ENCODE measurements around the gene EGFR.
A peak's percentile ranks its signal among the peaks of the same experiment; 100 is the strongest.

Gene EGFR

GRCh38 chr7:55082228-55082603, 63.4 kb downstream of the EGFR start:
- H3K4me3 ChIP-seq (ENCODE audit: low read depth, low read length): no peak overlapping the region
- DNase-seq (ENCODE audit: low read depth): no peak
- TF ChIP-seq, protein P1, sequence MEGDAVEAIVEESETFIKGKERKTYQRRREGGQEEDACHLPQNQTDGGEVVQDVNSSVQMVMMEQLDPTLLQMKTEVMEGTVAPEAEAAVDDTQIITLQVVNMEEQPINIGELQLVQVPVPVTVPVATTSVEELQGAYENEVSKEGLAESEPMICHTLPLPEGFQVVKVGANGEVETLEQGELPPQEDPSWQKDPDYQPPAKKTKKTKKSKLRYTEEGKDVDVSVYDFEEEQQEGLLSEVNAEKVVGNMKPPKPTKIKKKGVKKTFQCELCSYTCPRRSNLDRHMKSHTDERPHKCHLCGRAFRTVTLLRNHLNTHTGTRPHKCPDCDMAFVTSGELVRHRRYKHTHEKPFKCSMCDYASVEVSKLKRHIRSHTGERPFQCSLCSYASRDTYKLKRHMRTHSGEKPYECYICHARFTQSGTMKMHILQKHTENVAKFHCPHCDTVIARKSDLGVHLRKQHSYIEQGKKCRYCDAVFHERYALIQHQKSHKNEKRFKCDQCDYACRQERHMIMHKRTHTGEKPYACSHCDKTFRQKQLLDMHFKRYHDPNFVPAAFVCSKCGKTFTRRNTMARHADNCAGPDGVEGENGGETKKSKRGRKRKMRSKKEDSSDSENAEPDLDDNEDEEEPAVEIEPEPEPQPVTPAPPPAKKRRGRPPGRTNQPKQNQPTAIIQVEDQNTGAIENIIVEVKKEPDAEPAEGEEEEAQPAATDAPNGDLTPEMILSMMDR (IDR thresholded peaks at IDR 0.05; ENCODE audit: low read depth, low read length): no peak
- TF ChIP-seq, protein P2, sequence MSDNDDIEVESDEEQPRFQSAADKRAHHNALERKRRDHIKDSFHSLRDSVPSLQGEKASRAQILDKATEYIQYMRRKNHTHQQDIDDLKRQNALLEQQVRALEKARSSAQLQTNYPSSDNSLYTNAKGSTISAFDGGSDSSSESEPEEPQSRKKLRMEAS (IDR thresholded peaks at IDR 0.05; ENCODE audit: low read depth, low read length): no peak
- TF ChIP-seq POLR2A (IDR thresholded peaks at IDR 0.05; ENCODE audit: extremely low read depth, insufficient read length): no peak
- no peak for TF ChIP-seq MYC (IDR thresholded peaks at IDR 0.05; ENCODE audit: low read depth, low read length)

DNA sequence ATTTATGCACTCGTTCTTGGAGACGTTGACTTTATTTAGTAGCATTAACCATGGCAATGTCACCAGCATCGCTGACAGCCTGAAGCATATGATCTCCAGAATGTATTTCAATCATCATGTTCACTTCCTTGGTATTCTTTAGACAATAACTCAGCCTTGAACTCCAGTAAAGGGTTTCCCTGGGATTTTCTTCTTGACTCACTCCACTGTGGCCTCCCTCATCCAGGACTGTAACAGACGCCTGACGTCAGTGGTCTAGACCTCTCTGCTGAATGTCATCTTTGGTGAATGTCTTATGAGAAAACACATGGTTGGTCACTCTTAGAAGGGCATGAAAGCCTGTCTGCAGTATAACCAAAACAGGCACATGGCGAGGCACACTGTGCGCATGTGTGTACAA, 64.4 kb downstream of the EGFR start:
- TF ChIP-seq, protein P2 (IDR thresholded peaks at IDR 0.05; ENCODE audit: low read depth, low read length): no peak
- TF ChIP-seq, protein P1 (IDR thresholded peaks at IDR 0.05; ENCODE audit: low read depth, low read length): no peak
- TF ChIP-seq POLR2A (IDR thresholded peaks at IDR 0.05; ENCODE audit: extremely low read depth, insufficient read length): no peak
- DNase-seq (ENCODE audit: low read depth): no peak
- no peak overlapping the region for H3K4me3 ChIP-seq (ENCODE audit: low read depth, low read length)

DNA sequence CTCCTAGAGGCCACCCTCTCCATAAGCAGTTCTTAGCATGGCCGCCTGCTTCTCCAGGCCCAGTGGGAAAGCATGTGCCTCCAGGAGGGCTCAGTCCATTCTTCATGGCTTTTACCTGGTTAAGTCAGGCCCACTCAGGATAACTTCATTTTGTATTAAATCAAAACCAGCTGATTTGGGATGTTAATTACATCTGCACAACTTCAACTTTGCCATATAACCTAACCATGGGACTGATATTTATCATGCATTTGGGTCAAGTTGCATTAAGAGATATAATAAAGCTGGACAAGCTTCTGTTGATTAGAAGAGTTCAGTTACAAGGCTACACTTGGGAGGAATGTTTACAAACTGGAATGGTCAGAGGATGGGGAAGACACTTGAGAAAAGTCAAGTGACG, 65.5 kb downstream of the EGFR start:
- no peak overlapping the region for H3K4me3 ChIP-seq (ENCODE audit: low read depth, low read length)
- DNase-seq (ENCODE audit: low read depth): no peak
- TF ChIP-seq POLR2A (IDR thresholded peaks at IDR 0.05; ENCODE audit: extremely low read depth, insufficient read length) (no peak), MYC (IDR thresholded peaks at IDR 0.05; ENCODE audit: low read depth, low read length) (no peak)
- TF ChIP-seq, protein P2 (IDR thresholded peaks at IDR 0.05; ENCODE audit: low read depth, low read length): no peak
- TF ChIP-seq, protein P1 (IDR thresholded peaks at IDR 0.05; ENCODE audit: low read depth, low read length): no peak

DNA sequence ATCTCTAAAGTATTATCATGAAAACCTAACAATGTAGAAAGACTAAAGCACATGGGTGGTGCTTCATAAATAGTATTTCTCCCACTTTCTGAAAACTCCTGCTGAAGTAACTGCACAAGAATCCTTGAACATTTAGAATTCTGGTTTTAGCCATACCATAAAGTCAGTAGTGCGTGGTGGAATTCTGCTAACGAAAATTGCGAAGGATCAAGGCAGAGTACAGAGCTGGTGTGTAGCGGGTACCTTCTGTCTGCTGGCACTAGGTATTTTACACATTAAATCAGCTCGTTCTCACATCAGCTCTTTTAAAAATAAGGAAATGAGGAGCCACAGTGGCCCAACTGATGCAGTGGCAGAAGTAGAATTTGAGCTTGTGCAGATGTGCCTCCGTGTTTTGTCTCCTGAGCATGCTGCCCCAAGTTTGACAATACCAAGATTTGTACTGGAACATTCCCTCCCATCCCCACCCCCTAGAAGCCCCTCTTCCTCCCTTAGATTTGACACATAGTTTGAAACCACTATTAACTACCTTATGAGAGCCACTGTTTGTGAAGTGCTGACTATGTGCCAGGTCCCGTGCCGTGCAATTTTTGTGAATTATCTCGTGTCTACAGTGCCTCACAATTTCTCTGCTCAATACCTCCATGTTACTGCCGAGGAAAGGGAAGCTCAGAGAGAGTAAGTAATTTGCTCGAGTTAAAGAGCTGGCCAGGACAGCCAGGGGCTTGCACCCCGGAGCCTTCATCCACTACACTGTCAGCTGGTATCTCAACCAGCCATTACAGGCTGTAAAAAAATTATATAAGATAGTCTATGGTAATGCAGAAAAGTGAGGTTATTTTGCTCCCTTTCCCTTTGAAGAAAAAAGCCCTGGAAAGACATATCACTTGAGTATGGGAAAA, 66.9 kb downstream of the EGFR start:
- no peak overlapping the region for H3K4me3 ChIP-seq (ENCODE audit: low read depth, low read length)
- TF ChIP-seq, protein P2 (IDR thresholded peaks at IDR 0.05; ENCODE audit: low read depth, low read length): no peak
- no peak for TF ChIP-seq MYC (IDR thresholded peaks at IDR 0.05; ENCODE audit: low read depth, low read length)
- TF ChIP-seq POLR2A (IDR thresholded peaks at IDR 0.05; ENCODE audit: extremely low read depth, insufficient read length): no peak
- TF ChIP-seq, protein P1 (IDR thresholded peaks at IDR 0.05; ENCODE audit: low read depth, low read length): no peak

DNA sequence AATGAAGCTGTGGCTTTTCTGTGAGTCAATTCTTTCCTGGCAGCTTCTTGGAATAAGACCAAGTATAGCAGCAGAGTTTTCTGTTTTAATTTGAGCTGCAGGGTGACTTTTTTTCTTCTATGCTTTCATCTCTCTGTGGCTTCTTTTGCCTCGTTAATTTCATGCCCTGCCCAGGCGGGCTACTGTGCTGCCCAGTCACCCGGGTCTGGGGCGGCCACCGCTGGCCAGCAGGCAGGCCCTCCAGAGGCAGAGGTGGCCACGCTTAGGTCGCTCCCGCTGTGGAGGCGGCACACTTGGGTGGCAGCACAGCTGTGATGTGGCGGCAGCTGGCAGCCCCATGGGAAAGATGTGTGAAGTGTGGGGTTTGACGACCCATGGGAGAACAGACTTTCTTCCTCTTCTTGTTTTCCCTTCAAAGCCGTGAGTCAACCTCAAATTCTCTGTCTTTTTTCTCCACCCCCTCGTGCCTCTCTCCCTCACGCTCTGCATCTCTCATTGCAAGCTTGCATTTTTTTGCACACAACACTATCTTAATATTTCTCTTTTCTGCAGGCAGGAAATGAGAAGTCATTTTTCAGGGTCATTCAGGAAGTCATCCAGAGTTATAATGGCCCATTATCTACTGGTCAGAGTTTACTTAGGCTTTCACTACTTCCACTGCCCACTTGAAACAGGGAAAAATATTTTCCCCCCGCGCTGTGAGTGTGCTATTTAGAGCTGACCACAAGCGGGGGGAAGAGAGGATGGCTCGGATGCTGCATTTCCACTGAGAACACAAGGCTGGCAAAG, 67.8 kb downstream of the EGFR start:
- no peak for TF ChIP-seq POLR2A (IDR thresholded peaks at IDR 0.05; ENCODE audit: extremely low read depth, insufficient read length)
- TF ChIP-seq, protein P1 (IDR thresholded peaks at IDR 0.05; ENCODE audit: low read depth, low read length): no peak
- TF ChIP-seq MYC (IDR thresholded peaks at IDR 0.05; ENCODE audit: low read depth, low read length): no peak
- TF ChIP-seq, protein P2 (IDR thresholded peaks at IDR 0.05; ENCODE audit: low read depth, low read length): no peak; the same call in none of the 2 replicates
- H3K4me3 ChIP-seq (ENCODE audit: low read depth, low read length): no peak overlapping the region
- DNase-seq (ENCODE audit: low read depth): peak; percentile 89

More for the DNA sequence above, 66.9 kb downstream of the EGFR start:
- no peak for DNase-seq (ENCODE audit: low read depth)
